Measurements from ENCODE around the gene LOXL3.

DNA sequence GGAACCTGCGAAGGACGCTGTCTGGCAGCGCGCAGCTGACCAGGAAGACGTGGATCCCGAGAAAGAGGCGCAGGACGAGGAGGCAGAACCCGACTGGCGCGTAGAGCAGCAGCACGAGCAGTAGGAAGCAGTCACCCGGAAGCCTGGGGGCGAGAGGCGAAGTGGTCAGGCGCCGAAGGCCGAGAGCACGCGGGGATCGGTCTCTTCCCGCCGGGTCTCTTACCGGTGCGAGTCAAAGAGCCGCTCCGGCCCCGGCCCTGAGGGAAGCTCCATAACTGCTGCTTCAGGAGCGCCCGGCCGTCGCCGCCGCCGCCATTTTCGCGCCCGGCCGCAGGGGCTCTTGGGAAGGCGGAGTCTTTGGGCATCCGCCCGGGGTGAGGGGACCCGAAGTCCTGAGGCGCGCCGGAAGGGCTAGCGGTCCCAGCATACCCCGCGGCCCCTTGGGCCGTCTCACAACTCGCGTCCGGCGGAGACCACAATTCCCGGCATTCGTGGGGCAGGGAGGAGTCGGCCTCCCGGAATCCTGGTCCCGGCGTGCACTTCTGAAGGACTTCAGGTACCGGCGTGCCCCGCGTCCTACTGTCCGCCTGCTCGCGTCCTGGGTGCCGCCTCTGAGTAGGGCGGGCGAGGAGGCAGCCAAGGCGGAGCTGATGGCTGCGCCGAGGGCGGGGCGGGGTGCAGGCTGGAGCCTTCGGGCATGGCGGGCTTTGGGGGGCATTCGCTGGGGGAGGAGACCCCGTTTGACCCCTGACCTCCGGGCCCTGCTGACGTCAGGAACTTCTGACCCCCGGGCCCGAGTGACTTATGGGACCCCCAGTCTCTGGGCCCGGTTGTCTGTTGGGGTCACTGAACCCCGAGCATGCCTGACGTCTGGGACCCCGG, 24.1 kb downstream of the LOXL3 start, which contains the start of the genes AUP1 and HTRA2:
- TF ChIP-seq SMC3 (conservative IDR thresholded peaks at IDR 0.05; ENCODE audit: poor library complexity) (peak; percentile 49), CTCF (IDR thresholded peaks at IDR 0.05; ENCODE audit: poor library complexity, severe bottlenecking) (no peak), MXI1 (conservative IDR thresholded peaks at IDR 0.05; ENCODE audit: poor library complexity, severe bottlenecking) (peak; percentile 79), POLR2AphosphoS5 (IDR thresholded peaks at IDR 0.05) (peak; percentile 69), EZH2 (IDR thresholded peaks at IDR 0.05; ENCODE audit: borderline replicate concordance, insufficient read depth, low read length, poor library complexity, severe bottlenecking) (no peak)
